IPS-18a (cell line): ENCODE data around the gene KIF5C.

Experiments used
- H3K27ac ChIP-seq: one replicate; pipeline ENCODE4 v1.5.1; 2013; ENCODE audit warnings: low read length
- H3K27me3 ChIP-seq: one replicate; pipeline ENCODE4 v1.6.1; 2013; ENCODE audit warnings: mild to moderate bottlenecking, low read length; ENCODE audit not compliant: control insufficient read depth, insufficient read depth
- H3K36me3 ChIP-seq: one replicate; pipeline ENCODE4 v1.6.1; 2013; ENCODE audit warnings: low read depth, low read length; ENCODE audit not compliant: control insufficient read depth
- H3K4me1 ChIP-seq: one replicate; pipeline ENCODE4 v1.6.1; 2013; ENCODE audit warnings: low read depth, low read length; ENCODE audit not compliant: control insufficient read depth
- H3K4me3 ChIP-seq: one replicate; pipeline ENCODE4 v1.5.1; 2013; ENCODE audit warnings: low read length
- H3K9ac ChIP-seq: one replicate; pipeline ENCODE4 v1.6.1; 2013; ENCODE audit warnings: mild to moderate bottlenecking, low read length, moderate library complexity
- H3K9me3 ChIP-seq: one replicate; pipeline ENCODE4 v1.6.1; 2013; ENCODE audit warnings: low read depth, low read length; ENCODE audit not compliant: control insufficient read depth

The KIF5C gene

DNA sequence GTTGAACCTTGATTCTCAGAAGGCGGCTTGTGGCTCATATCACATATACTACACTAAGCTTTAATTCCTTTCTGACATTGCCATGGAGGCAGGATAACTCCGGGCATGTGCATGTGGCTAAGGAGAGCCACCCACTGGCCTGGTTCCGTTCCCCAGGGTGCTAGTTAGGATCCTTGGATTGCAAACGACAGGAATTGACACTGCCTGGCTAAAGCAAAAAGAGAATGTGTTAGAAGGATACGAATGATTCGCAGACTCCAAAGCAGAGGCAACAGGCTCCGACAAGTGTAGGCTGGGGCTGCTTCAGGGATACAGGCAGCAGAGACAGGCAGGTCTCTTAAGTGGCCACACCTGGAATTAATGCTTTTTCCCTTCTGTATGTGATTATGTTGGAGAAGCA is 92.0 kb downstream of the KIF5C start:
- no peak overlapping the region for H3K9ac ChIP-seq
- H3K9me3 ChIP-seq = no peaks in the 10 kb centered on the region
- peaks cover 20% of the 10 kb centered on the region for H3K36me3 ChIP-seq
- no peak overlapping the region for H3K4me3 ChIP-seq
- H3K27me3 ChIP-seq = no peaks in the 10 kb centered on the region
- H3K4me1 ChIP-seq = no peaks in the 10 kb centered on the region
- H3K27ac ChIP-seq = no peak overlapping the region

DNA sequence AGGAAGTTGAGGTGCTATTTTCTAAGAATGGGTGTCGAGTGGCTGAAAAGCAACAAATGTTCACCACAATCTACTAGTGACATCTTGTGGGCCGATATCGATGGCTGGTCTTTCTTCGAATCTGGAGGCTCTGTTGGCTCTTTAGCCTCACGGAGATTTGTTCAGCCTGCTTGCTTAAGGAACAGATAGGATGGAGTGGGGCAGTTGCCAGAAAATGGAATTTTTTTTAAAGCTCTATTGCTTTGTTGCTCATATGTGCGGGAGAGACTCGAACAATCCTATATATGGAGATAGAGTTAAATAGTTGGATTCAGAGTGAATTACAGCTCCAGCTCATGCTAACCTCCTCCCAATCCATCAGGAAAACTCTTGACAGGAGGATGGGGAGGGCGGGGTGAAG is 92.6 kb downstream of the KIF5C start:
- peaks cover 17% of the 10 kb centered on the region for H3K36me3 ChIP-seq
- H3K4me3 ChIP-seq = no peak overlapping the region
- no peak overlapping the region for H3K27ac ChIP-seq
- H3K4me1 ChIP-seq = peaks cover 2% of the 10 kb centered on the region
- no peak overlapping the region for H3K9ac ChIP-seq
- no peaks in the 10 kb centered on the region for H3K27me3 ChIP-seq
- H3K9me3 ChIP-seq = no peaks in the 10 kb centered on the region

- Histone ChIP-seq H3K9ac (no peak overlapping the region), H3K36me3 (peaks cover 17% of the 10 kb centered on the region), H3K27ac (no peak overlapping the region), H3K9me3 (no peaks in the 10 kb centered on the region), H3K4me3 (no peak overlapping the region), H3K27me3 (no peaks in the 10 kb centered on the region), H3K4me1 (peaks cover 5% of the 10 kb centered on the region)
These were observed 93.3 kb downstream of the KIF5C start for GRCh38 chr2:148968301-148968700.

DNA sequence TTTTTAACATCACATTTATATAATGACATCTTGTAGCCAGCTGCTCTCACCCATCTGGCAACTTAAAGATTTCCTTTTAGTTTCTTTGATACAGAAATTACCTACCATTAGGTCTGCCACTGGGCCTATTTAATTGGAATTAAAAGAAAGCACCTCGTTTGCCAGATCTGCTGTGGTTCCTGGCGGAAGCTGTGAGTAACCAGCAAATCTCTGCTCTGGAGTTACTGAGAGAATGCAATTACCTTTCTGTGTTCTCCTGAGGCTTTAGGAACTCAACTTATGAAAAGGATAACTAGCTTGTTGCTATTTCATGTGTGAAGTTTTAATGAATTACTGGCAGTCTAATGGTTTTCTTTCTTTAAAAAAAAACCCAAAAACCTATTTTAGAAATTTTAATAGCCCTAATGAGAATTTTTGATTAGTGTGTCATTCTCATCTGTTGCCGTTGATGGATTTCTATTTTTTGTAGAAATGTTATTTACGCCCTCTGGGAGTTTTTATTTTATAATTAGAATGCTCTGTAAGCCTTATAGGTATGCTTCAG is 93.8 kb downstream of the KIF5C start:
- no peaks in the 10 kb centered on the region for H3K9me3 ChIP-seq
- no peak overlapping the region for H3K4me3 ChIP-seq
- H3K4me1 ChIP-seq = peaks cover 11% of the 10 kb centered on the region
- no peaks in the 10 kb centered on the region for H3K27me3 ChIP-seq
- peaks cover 15% of the 10 kb centered on the region for H3K36me3 ChIP-seq
- no peak overlapping the region for H3K27ac ChIP-seq
- H3K9ac ChIP-seq = no peak overlapping the region

DNA sequence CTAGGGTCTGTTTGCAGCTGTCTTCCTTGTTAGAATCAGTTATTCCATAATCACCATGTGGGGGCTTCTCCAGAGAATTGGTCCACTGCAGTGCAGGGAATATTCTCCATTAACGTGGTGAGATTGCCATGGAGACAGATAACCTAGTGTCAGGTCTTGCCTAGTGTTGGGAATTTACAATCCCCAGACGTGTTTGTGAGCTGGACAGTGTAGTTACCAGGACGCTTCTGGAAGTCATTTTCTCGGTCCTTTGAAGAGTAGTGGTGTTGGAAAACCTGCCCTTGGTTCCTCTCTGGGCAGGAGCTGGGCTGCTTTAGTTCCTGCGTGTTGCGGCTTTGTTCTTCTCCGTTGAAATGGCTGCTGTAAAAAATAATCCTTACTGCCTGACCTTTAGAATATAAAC is 94.6 kb downstream of the KIF5C start:
- Histone ChIP-seq H3K27me3 (no peaks in the 10 kb centered on the region), H3K9me3 (no peaks in the 10 kb centered on the region), H3K4me3 (no peak overlapping the region), H3K4me1 (peaks cover 19% of the 10 kb centered on the region), H3K36me3 (peaks cover 15% of the 10 kb centered on the region), H3K9ac (no peak overlapping the region), H3K27ac (no peak overlapping the region)

GRCh38 chr2:148970385-148970784 is 95.4 kb downstream of the KIF5C start:
- H3K36me3 ChIP-seq = peaks cover 15% of the 10 kb centered on the region
- no peak overlapping the region for H3K27ac ChIP-seq
- no peak overlapping the region for H3K9ac ChIP-seq
- H3K4me3 ChIP-seq = no peak overlapping the region
- H3K27me3 ChIP-seq = no peaks in the 10 kb centered on the region
- peaks cover 19% of the 10 kb centered on the region for H3K4me1 ChIP-seq
- no peaks in the 10 kb centered on the region for H3K9me3 ChIP-seq

DNA sequence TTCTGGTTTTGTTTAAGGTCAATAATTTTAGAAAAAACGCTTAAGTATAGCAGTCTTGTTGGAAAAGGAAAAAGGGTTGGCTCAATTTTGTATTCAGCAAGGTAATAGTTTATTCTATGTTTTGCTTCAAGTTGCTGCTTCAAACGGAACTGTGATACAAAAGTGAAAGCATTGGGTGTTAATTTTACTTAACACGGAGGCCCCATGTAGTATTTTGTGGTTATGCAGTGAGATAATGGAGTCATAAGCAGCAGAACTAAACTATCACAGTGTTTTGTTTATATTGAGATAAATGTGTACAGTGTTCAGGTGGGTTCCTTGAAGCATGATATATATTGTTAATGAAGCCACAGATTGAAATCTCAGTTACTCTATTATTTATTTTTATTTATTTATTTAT is 96.5 kb downstream of the KIF5C start:
- Histone ChIP-seq H3K4me3 (no peak overlapping the region), H3K27ac (no peak overlapping the region), H3K36me3 (peaks cover 10% of the 10 kb centered on the region), H3K27me3 (no peaks in the 10 kb centered on the region), H3K4me1 (peaks cover 19% of the 10 kb centered on the region), H3K9ac (no peak overlapping the region), H3K9me3 (no peaks in the 10 kb centered on the region)

DNA sequence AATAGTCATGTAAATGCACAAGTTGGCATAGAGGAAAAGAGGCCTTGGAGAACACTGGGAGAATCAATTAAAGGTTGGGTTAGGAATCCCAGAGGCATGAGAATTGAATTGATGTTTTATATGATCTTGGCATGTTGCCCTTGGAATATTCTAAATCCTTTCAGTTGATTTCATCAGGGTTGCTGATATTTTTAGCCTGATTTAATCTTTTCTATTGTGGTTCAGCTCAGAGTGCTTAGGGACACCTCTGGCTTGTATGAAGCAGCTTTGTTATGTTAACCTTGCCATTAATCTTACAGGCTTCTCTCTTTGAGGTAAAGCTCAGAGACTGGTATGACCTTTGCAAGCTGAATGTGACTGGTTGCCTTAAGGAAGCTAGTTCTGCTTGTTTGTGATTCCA is 99.1 kb downstream of the KIF5C start:
- Histone ChIP-seq H3K9me3 (no peaks in the 10 kb centered on the region), H3K27me3 (no peaks in the 10 kb centered on the region), H3K4me3 (no peak overlapping the region), H3K36me3 (peaks cover 4% of the 10 kb centered on the region), H3K9ac (no peak overlapping the region), H3K27ac (peak overlapping the region; percentile 2), H3K4me1 (peaks cover 22% of the 10 kb centered on the region)

DNA sequence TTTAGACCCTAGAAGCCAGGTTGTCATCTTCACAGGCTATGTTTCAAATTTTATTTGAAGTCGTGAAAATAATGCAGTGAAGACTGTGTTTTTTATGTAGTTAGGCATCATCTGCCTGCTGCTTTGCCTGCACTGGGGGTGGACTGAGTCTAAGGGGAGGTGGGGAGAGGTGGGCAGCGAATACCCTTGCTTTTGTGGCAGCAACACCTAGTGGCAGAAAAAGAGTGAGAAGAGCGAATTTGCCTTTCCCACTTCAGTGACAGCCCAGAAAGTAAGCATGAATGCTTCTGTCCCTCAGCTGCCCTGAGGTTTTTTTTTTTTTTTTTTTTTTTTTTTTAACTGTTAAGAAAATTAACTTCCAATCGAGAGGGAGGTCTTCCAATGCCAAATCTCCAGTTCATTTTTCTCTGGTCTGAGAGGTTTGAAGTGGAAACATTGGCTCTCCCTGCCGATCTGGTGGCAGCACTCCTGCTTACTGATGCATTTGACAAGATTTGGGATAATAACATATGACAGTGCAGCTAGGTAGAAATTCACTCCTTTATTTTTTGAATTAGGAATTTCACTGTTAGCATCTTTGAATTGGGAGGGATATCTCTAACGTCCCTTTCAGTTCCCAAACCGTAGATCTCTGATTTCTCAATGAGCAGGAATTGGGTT is 103.1 kb downstream of the KIF5C start:
- Histone ChIP-seq H3K27ac (no peak overlapping the region), H3K36me3 (peaks cover 34% of the 10 kb centered on the region), H3K27me3 (no peaks in the 10 kb centered on the region), H3K9ac (no peak overlapping the region), H3K4me1 (peaks cover 28% of the 10 kb centered on the region), H3K4me3 (no peak overlapping the region), H3K9me3 (no peaks in the 10 kb centered on the region)

- Histone ChIP-seq H3K4me1 (peaks cover 23% of the 10 kb centered on the region), H3K27ac (no peak overlapping the region), H3K9ac (no peak overlapping the region), H3K36me3 (peaks cover 36% of the 10 kb centered on the region), H3K9me3 (no peaks in the 10 kb centered on the region), H3K4me3 (no peak overlapping the region), H3K27me3 (no peaks in the 10 kb centered on the region)
These were observed 103.7 kb downstream of the KIF5C start for GRCh38 chr2:148978706-148979105.

DNA sequence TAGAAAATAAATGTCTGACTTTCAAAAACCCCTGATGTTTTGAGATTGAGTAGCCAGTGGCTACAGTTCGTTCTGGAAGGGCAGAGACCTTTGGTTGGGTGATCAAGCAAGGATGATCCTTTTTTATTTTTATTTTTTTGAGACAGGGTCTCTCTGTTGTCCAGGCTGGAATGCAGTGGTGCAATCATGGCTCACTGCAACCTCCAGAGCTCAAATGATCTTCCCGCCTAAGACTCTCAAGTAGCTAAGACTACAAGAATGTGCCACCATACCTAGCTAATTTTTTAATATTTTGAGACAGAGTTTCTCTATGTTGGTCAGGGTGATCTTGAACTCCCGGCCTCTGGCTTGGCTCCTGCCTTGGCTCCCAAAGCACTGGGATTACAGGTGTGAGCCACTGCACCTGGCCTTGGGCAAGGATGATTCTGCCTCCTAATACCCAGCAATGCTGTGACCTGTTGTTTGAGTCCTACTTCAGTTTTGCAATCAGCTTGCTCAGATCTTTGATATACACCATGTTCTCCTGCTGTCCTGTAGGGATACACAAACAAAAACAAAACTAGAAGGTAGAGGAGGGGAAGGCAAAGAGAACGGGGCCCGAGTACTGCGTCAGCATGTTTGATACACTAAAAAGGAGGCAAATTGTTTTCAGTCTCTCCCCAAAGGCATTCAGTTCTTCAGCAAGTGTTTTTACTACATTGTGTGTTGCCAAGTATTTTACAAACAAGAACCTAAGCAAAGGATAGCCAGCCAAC is 104.3 kb downstream of the KIF5C start:
- Histone ChIP-seq H3K9ac (no peak overlapping the region), H3K9me3 (no peaks in the 10 kb centered on the region), H3K27ac (peak overlapping the region; percentile 5), H3K4me1 (peaks cover 17% of the 10 kb centered on the region), H3K36me3 (peaks cover 42% of the 10 kb centered on the region), H3K27me3 (no peaks in the 10 kb centered on the region), H3K4me3 (no peak overlapping the region)

DNA sequence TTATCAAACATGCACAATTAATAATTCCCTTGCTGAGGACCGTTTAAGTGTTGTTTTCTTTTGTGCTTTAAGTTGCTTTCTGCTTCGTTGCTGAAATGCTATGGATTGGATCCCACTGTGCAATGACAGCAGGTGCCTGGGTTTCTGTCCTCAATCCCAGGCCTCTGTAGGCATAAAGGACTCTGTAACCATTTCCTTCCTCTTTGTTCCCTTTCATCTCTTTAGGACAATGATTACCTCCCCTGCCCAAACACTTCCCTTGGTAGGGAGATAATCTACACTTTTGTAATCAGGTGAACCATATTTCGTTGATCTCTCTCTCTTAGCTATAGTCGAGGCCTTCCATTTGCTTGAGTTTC is 104.9 kb downstream of the KIF5C start:
- peak overlapping the region; percentile 5 for H3K27ac ChIP-seq
- H3K36me3 ChIP-seq = peaks cover 43% of the 10 kb centered on the region
- H3K9ac ChIP-seq = no peak overlapping the region
- H3K4me1 ChIP-seq = peaks cover 13% of the 10 kb centered on the region
- H3K4me3 ChIP-seq = no peak overlapping the region
- H3K9me3 ChIP-seq = no peaks in the 10 kb centered on the region
- H3K27me3 ChIP-seq = no peaks in the 10 kb centered on the region
